ENCODE data around the gene MICAL3.

The MICAL3 gene

DNA sequence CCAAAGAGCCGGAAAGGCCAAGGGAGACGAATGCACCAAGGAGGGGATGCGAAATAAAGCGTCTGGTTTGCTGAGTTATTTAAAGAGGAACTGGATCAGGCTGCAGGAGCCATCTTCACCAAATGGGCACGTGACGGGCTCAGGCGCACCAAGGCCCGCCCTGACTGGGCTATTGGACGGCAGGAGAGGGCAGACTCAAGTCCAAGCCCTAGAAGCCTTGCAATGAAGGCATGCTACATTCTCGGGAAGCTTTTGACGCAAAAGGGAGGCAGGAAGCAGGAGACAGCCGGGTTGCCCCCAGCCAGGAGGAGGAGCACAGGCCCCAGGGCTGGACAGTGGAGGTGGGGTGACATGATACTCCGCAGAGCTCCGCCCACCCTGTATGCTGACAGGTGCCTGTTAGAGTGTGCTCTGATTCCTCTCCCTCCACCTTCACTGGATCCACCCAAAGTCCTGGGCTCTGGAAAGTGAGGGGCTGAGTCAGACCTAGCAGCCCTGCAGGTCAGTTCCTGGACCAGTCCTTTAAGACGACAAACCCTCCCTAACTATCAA is 208.6 kb downstream of the MICAL3 start:
- no peak for DNase-seq (ENCODE audit: low spot score)

DNA sequence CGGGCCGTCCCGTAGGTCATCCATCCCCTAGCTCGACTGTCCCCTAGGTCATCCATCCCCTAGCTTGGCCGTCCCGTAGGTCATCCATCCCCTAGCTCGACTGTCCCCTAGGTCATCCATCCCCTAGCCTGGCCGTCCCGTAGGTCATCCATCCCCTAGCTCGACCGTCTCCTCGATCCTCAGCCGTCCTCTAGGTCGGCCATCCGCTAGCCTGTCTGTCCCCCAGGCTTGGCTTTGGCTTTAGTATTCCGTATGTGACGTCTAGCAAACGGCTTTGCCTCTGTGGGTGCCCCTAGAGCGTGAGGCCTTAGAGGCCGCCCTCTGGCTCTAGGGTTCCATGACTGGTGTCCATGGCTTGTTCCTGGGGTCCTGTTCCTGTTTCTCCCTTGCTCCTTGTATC is 209.5 kb downstream of the MICAL3 start:
- DNase-seq (ENCODE audit: low spot score), result no peak

DNA sequence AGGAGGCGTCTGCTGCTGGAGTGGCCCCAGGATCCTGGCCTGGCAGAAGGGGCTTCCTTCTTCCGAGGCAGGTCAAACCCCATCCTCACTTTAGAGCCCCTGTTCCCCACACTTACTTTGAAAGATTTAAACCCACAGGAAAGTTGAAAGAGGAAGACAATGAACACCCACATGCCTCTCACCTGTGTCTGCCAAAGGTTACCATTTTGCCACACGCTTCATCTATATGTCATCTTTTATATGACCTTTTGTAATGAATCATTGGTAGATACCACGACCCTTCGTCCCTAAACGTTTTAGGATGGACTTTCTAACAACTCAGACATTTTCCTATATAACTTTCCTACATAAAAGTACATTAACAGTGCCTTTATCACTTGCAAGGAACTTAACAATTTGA is 210.3 kb downstream of the MICAL3 start:
- no peak for DNase-seq (ENCODE audit: low spot score)

DNA sequence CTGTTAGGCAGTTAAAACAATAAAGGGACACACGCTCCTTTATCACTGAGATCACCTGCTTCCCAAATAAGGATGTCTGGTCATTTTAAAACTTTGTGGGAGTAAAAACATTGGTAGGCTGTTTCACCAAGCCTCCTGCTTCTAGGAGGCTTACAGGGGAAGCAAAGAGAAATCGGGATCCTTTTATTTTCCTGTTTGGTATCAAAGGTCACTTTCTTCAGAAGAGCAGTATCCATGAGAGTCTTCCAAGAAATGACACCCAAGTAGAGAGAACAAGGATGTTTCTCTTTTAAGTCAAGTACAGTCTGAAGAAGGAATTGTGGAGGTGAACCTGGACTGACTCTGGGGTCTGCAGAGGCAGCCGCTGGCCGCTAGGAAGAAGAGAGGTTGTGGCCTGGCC is 213.2 kb downstream of the MICAL3 start:
- no peak for DNase-seq (ENCODE audit: low spot score)

DNA sequence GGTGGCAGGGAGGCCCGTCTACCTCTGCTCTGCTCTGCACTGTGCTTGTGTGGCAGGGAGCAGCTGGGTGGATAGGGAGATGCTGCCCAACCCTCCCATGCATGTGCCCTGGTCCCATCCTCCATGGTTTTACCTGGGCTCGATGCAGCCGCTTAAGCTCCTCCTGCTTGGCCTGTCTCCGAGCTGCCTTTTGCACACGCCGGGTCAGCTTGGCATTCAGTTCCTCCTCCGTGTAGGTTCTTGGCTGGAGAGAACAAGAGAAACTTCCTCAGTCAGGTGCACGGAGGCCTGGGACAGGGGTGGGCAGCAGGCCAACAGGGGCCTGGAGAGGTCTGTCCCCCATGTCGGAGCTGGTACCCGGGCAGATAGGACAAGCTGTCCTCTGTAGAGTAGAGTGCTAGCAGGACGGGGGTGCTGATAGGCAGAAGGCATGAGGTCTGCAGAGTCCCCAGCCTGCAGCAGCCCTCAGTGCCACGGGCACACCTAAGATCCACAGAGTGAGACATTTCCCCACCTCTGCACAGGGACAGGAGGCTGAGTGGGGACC is 213.7 kb downstream of the MICAL3 start:
- no peak for DNase-seq (ENCODE audit: low spot score)

DNA sequence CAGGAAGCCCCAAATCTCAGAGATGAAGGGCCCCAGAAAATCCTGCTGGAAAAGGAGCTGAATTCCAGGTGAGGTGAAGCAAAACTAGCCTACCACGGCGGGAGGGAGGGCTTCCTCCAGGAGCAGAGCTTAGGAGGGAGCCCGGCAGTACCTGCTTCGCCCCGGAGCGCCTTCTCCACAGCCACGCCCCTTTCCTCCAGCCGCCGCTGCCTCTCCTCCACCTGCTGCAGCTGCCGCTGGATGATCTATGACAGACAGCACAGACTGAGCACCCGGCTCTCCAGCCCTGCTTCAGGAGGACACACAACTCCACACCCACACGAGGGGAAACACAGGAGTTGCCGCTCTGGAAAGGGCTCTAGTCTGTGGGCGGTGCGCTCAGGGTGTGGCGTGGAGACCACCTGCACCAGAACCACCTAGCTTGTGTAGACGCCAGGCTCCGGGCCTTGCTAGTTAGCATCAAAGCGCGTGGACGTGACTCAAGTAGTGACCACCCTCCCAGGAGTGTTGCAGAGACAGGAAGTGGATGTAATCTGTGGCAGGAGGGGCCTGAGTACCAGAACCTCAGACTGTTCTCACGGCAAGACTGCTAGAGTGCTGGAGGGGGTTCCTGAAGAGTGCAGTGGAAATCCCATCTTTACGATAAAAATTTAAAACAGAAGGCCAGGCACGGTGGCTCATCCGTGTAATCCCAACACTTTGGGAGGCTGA is 215.5 kb downstream of the MICAL3 start:
- no peak for DNase-seq (ENCODE audit: low spot score)

DNA sequence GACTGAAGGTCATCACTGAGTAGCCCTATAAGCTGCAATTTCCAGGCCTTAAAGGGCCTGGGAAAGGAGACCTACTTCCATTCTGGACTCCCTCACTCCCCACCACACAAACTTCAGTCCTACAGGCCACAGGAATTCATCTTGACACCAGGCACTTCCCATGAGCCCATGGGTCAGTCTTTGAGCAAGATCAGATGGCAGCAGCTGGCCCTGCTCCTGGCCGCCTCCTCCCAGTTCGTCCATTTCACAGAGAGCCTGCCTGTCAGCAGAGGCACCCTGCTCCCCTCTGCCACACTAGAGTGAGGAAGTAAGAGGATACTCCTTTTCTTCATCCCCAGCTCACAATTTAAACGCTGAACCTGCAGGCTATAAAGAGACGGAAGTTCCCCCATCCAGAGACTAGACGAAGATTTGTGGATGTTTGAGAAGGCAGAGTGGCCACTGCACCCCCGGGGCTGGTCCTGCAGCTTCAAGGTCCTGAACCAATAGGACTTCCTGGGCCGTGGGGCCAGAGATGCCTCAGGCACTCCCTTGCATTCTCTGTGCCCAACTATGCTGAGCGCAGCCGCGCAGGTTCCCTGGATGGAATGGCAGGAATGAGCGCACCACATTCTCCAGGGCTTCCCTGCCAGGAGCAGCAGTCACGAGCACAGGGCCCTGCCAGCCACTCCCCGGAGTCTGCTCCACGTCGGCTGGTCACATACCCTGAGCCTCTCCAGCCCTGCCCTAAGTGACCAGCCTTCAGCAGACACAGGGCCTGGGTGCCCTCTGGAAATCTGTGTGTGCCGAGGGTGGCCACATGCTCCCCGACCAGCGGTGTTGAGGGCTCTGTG is 216.6 kb downstream of the MICAL3 start:
- no peak for DNase-seq (ENCODE audit: low spot score)

DNA sequence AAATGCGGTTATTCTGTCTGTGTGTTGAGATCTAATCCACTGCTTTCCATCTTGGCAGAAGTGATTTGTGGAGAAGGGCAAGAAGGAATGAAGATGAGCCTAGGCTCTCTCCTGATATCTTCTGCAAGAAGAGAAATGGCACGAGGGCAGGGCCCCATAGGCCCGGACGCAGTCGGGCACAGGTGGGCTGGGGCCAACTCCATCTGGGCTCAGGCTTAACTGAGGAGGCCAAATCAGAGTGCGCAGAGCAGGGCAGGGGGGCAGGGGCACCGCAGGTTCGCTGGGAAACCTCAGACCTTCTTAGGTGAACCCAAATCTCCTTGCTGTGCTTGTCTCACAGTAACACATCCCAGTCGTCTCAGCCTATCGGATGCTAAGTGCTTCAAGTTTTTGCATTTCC is 217.3 kb downstream of the MICAL3 start:
- no peak for DNase-seq (ENCODE audit: low spot score)

DNA sequence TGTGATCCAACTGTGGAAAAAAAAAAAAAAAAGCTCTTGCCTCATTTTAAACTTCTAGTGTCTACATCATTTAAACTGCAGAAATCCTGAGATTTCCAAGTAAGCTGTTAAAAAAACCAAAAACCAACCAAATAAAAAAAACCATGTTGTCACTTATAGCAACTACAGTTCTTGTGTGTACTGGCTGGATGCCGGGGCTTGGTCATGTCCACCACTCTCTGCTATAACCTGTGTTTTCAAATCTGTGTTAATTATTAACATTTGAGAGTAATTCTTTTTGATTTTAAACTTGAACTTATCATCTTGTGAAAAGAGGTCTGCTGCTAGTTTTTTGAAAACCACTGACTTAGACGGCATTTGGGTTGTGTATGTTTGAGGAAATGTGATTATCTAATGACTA is 217.9 kb downstream of the MICAL3 start:
- no peak for DNase-seq (ENCODE audit: low spot score)

DNA sequence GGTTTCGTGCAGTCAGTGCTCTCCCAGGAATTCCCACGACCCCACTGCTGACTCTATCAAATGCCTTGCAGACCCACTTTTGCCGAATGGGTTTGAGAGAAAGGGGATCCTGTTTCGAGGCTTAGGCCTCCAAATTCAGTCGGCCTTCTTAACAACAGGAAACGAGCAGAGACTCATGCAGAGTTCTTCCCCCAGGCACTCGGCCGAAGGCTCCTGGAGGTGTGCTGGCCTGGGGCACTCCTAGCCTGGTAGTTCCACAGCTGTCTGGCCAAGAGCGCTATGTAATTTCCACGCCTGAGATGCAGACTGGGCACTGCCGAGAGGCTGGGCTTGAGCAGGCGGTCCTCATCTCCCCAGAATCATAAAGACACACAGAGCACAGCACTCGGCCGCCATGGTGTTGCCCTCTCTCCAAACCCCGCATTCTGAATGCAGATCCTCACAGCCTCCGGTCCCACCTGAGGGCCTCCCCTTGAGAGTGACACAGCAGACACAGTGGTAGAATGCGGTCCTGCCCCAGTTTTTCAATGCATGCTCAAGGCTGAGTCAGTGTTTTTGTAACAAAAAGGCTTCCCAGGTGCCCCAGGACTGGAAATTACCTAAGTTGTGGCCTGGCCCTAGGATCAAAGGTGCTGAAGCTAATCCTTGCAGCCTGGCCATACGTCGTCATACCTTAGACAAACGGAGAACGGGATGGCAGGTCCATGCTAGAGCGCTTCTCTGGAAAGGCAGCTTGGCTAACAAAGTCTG is 219.9 kb downstream of the MICAL3 start:
- no peak for DNase-seq (ENCODE audit: low spot score)

DNA sequence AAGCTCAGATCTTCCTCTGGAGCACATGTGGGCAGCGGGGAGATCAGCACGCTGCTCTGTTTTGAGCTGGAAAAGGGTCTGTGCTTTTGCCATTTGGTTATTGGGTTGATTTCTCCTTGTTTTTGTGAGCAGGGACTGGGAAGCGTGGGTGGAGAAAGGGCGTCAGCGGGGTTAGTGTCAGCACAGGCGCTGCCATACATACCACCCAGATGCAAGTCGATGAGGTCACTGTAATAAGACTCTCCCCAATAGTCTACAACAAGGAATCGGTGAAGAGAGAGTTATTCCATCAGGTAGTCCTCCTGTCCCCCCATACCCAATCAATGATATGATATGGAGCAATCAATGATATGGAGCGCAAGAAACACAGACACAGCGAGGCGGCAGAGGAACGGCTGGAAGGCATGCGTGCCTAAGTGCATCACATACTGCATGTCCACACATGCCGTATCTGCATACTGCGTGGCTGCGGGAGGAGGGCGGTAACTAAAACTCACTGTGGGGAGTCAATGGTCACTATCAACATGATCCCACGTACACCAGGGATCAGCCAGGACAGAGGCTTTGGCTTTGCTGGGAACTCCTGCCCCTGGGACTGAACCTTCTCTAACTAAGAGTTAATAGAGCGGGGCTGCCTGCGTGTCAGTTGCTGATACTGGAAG is 220.6 kb downstream of the MICAL3 start:
- DNase-seq (ENCODE audit: low spot score), result no peak

DNA sequence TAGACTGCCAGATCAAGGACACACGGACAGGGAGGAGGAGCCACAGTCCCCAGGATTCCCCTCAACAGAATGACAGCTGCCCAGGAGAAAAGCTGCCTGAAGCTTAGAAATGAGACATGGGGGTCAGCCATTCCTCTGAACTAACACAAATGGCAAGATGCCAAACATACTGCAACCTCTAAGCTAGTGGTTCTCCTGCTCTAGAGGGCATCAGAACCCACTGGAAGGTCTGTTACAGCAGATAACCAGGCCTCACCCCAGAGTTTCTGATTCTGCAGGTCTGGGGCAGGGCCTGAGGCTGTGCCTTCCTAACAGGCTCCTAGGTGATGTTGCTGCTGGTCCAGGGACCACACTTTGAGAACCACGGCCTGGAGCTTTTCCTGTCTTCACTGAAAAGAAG is 221.5 kb downstream of the MICAL3 start:
- DNase-seq (ENCODE audit: low spot score), result no peak

DNA sequence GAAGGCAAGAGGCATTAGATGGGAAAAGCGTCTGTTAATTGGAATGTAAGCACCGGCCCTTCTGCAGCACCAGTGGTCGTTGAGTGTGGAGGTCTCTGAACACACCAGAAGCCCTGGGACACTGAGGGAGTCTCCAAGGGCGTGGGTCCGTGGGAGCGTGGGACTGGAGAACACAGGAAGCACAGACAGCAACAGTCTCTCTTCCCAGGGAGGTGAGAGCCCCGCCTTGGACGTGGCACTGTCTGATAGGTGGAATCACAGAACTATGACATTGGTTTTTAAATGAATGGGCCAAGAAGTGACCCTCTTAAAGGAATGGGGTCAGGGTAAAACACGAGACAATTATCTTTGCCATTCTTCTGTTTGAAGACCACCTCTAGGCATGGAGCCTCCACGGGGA is 221.9 kb downstream of the MICAL3 start:
- DNase-seq (ENCODE audit: low spot score), result no peak

DNA sequence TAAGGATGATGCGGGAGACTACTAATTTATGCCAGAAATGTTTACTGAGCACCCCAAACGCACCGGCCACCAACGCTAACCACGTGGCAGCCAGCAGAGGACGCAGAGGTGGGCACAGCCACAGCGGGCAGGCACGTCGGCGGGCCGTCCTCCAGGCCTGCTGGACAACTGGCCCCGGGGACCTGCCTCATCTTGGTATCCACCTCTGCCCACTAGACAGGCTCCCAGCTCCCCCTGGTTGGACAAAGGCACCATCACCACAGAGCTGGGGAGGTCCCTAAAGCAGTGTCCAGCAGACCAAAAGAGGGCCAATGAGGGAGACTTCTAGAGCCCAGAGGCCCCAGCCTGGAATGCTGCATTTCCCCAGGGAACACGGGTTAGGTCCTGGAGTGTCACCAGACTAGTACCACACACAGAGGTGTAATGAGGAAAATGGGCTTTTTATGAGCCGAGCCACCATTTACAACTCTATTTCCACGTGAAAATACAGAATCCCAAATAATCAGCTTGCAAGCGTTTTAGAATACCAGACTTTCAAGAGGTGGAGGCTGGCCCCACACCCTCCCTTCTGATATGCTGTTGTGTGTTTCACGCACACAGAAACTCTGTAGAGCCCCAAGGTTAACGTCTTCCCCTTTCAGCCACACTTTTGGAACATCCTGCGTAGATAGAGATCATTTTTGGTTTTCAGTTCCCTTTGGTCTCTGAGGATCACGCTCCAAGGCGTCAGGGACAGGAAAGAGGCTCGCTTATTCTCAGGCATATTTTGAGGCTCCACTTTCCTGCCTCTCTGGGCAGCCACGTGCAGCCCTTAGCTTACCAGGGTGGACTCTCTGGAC is 226.4 kb downstream of the MICAL3 start:
- no peak for DNase-seq (ENCODE audit: low spot score)

DNA sequence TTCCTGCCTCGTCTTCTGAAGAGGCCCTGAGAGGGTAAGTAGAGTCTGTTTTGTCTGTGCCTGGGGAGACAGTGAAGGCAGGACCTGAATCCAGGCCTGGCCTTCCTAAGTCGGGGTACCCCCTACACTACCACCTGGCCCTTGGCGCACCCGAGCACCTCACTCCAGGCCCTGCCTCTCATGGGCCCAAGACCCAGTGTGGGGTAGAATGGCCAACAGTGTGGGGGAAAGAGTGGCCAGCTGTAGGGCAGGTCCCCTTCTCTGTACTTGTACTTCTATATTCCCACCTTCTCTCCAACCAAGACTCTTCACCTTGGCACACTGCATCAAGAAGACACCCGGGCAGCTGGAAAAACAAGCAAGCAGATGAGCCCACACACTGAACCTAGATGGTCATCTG is 227.7 kb downstream of the MICAL3 start:
- DNase-seq (ENCODE audit: low spot score), result no peak

DNA sequence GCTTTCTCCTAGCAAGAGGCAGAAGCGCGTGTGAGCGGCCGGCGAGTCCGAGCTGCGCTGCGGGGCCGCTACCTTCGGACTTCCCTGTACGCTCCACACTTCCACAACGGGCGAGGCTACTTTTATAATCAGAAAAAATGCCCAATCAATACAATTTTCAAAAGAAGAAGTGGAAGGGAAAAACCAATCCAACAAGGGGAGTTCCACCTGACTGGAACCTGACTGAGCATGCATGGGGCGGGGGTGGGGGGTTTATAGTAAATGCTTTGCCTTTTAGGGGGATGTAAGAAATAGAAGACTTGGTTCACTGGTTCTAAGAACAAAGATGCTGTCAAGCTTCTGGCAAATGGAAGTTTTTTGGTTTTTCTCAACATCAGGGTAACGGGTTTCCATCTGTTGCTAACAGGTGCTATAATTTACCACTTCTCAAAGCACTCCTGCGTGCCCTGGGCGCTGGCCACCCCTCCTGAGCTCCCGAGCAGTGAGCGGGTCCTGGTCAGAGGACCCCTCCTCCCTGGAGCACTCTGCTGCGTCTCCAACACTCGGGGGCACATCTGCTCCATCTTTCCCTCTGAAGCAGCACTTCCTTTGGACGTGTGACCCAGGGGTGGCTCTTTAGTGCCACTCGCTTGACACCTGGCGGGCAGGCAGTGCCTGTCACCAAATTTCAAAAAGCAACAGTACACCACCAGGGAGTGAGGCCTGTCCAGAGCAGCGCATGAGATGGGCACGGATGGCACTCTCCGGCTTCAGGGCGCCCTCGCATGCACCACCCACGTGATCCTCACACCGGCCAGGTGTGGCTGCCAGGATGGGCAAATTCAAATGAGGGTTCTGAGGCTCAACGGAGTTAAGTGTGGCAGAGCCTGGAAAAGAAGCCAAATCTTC is 228.5 kb downstream of the MICAL3 start:
- no peak for DNase-seq (ENCODE audit: low spot score)

DNA sequence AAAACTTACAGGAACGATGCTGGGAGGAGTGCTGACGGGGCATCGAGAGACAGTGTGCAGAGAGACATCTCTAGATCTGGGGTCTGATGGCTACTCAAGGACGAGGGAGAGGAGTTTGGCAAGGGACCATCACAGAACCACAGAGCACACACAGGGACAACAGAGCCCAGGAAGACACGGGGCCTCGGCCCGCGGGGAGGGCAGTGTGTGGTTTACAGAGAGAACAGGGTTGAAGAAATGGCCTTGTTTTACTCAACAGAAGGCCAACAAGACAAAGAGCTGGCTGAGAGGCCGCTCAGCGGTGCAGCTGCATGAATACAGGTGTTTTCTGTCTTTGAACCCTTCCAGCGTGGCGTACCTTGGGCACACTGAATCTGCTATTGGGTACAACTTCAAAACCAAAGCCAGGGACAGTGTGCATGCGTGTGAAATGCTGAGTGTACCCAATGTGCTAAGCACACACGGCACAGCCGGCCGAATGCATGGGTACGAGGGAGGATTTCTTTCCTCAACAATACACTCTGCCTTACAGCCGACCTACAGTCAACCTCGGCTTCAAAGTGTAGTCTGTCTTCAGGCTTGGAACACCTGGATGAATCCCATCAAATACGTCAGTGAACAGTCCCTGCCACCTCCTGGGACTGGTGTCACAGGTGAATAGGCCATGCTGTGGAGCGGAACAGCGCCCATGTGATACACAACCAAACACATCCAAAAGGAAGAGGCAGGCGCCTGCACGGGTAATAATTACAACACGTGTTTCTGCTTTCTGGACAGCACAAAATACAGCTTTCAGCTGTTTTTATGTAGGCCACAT is 229.4 kb downstream of the MICAL3 start:
- no peak for DNase-seq (ENCODE audit: low spot score)

DNA sequence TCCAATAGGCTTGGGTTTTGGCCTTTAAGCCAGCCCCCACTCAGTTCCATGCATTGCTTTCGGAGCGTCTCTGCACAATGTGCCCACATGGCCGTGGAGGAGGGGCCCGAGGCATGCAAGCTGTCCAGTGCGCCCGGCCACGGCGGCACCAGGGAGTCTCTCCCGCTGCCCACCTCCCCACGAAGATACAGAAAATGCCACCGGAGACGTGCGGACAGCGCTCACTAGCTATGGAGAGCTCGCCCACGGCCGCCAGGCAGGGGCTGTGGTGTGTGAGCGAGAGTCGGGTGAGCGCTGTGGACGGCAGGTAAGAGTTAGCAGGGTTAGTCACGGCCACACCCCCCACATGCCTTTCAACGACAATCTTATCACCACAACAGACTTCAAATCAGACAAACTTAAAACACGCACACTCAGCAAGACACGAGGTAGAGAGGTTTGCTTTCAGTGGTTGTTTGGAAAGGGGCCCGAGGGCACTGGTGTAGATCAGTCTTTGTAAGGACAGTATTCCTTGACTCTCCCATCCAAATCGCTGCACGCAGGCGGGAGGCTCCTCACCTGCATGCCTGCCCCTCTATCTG is 231.4 kb downstream of the MICAL3 start:
- no peak for DNase-seq (ENCODE audit: low spot score)

DNA sequence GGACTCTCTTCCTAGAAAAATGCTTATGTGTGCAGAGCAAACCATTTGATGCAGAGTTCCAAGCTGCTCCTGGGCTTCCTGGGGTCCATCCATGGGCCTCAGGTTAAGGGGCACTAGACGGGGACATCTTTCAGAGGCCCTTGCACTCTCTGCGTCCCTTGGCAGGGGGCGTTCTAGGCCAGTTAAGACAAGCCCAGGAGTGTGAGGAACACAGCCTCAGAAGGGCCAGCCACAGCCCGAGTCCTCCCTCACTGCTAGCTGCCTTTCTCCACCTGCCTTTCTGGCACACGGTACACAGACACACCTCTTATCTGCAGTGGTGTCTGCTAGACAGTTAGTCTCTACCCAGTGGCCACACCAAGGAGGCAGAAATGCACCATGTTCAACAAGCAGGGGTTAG is 232.1 kb downstream of the MICAL3 start:
- DNase-seq (ENCODE audit: low spot score), result no peak

Data from putamen (tissue), 1 donor.